ENCODE data around the gene ANKRD40CL. TPM values are rescaled to one million over a fixed set of nuclear protein-coding genes. Genes with fewer than 3 reads are reported as not detected.

The ANKRD40CL gene
- total and polyA plus RNA-seq, 9 of the 15 experiments (the other 6 are each of a cell fraction or from before 2014, with no cell fraction given): not detected

GRCh38 chr17:50721194-50722010 lies 45.9 kb downstream of the ANKRD40CL start (continued):
- TF ChIP-seq, protein P1, sequence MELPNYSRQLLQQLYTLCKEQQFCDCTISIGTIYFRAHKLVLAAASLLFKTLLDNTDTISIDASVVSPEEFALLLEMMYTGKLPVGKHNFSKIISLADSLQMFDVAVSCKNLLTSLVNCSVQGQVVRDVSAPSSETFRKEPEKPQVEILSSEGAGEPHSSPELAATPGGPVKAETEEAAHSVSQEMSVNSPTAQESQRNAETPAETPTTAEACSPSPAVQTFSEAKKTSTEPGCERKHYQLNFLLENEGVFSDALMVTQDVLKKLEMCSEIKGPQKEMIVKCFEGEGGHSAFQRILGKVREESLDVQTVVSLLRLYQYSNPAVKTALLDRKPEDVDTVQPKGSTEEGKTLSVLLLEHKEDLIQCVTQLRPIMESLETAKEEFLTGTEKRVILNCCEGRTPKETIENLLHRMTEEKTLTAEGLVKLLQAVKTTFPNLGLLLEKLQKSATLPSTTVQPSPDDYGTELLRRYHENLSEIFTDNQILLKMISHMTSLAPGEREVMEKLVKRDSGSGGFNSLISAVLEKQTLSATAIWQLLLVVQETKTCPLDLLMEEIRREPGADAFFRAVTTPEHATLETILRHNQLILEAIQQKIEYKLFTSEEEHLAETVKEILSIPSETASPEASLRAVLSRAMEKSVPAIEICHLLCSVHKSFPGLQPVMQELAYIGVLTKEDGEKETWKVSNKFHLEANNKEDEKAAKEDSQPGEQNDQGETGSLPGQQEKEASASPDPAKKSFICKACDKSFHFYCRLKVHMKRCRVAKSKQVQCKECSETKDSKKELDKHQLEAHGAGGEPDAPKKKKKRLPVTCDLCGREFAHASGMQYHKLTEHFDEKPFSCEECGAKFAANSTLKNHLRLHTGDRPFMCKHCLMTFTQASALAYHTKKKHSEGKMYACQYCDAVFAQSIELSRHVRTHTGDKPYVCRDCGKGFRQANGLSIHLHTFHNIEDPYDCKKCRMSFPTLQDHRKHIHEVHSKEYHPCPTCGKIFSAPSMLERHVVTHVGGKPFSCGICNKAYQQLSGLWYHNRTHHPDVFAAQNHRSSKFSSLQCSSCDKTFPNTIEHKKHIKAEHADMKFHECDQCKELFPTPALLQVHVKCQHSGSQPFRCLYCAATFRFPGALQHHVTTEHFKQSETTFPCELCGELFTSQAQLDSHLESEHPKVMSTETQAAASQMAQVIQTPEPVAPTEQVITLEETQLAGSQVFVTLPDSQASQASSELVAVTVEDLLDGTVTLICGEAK (IDR thresholded peaks at IDR 0.05): peak; percentile 72
- TF ChIP-seq, protein P1 (CRISPR knock-in tag; IDR thresholded peaks at IDR 0.05): no peak
- peak; percentile 60 to 77 for TF ChIP-seq MNT (conservative IDR thresholded peaks at IDR 0.05)
- TF ChIP-seq CAMTA2 (CRISPR knock-in tag; conservative IDR thresholded peaks at IDR 0.05): no peak
- no peak for TF ChIP-seq PBX2 (CRISPR knock-in tag; IDR thresholded peaks at IDR 0.05; ENCODE audit: low read depth)
- TF ChIP-seq PBX2 (tag; conservative IDR thresholded peaks at IDR 0.05; ENCODE audit: low read depth): 0 out of 2 replicates have a peak, but pooled peaks have one; percentile 19
- peak; percentile 79 for TF ChIP-seq GABPA (tag; conservative IDR thresholded peaks at IDR 0.05; ENCODE audit: low read depth)
- no peak for TF ChIP-seq BCOR (IDR thresholded peaks at IDR 0.05)
- TF ChIP-seq BDP1 (IDR thresholded peaks at IDR 0.05; ENCODE audit: insufficient read depth, insufficient read length): peak; percentile 10
- TF ChIP-seq NCOA4 (IDR thresholded peaks at IDR 0.05; ENCODE audit: partially characterized antibody): no peak
- TF ChIP-seq KLF1 (tag; IDR thresholded peaks at IDR 0.05): no peak

Measured in K562 (cell line).